Loucy (cell line): ENCODE measurements around the gene GTF2F1.
"Not testable (repeated sequence)": the region's sequence is repeated elsewhere in the genome, so short reads cannot be mapped to it uniquely, and the experiment has no call there.

Source experiments
- H2AFZ ChIP-seq: fragments of 200-600 bp; sonication (generic); 2 replicates; pipeline ENCODE4 v1.6.0; 2016; ENCODE audit warnings: antibody characterized with exemption, mild to moderate bottlenecking, low read length, moderate library complexity
- H3F3A ChIP-seq: fragments of 200-600 bp; 2 replicates; pipeline ENCODE4 v1.6.0; 2016; ENCODE audit warnings: antibody characterized with exemption, low read depth, mild to moderate bottlenecking
- H3K27me3 ChIP-seq: fragments of 200-600 bp; sonication (generic); 2 replicates; pipeline ENCODE4 v1.6.1; 2014; ENCODE audit warnings: low read length, mild to moderate bottlenecking; ENCODE audit not compliant: insufficient read depth, poor library complexity, severe bottlenecking
- H3K36me3 ChIP-seq: fragments of 200-600 bp; sonication (generic); 2 replicates; pipeline ENCODE4 v1.6.1; 2016; ENCODE audit warnings: low read length; ENCODE audit not compliant: insufficient read depth
- H3K4me1 ChIP-seq: fragments of 200-600 bp; sonication (generic); 2 replicates; pipeline ENCODE4 v1.5.1; 2014; ENCODE audit warnings: low read length, mild to moderate bottlenecking; ENCODE audit not compliant: insufficient read depth, poor library complexity, severe bottlenecking
- H3K4me2 ChIP-seq: fragments of 200-600 bp; sonication (generic); 2 replicates; pipeline ENCODE4 v1.6.0; 2014; ENCODE audit warnings: antibody characterized with exemption, low read length, low read depth, mild to moderate bottlenecking; ENCODE audit not compliant: poor library complexity, severe bottlenecking
- H3K4me3 ChIP-seq: fragments of 200-600 bp; sonication (generic); 2 replicates; pipeline ENCODE4 v1.5.1; 2014; ENCODE audit warnings: low read length, mild to moderate bottlenecking, mixed read lengths; ENCODE audit not compliant: poor library complexity, severe bottlenecking
- H3K79me2 ChIP-seq: fragments of 200-600 bp; sonication (generic); 2 replicates; pipeline ENCODE4 v1.6.1; 2014; ENCODE audit warnings: low read length; ENCODE audit not compliant: insufficient read depth
- H3K9ac ChIP-seq: fragments of 200-600 bp; sonication (generic); 2 replicates; pipeline ENCODE4 v1.6.0; 2014; ENCODE audit warnings: mild to moderate bottlenecking, low read depth, low read length, moderate library complexity; ENCODE audit not compliant: poor library complexity, severe bottlenecking
- H3K9me2 ChIP-seq: fragments of 200-600 bp; sonication (generic); replicated peaks from 2 replicates; pipeline ENCODE4 v1.6.1; 2016; ENCODE audit warnings: low read depth, low read length, mixed read lengths
- H3K9me3 ChIP-seq: fragments of 200-600 bp; sonication (generic); 2 replicates; pipeline ENCODE4 v1.6.1; 2014; ENCODE audit warnings: mild to moderate bottlenecking, antibody characterized with exemption, low read length, low read depth; ENCODE audit not compliant: insufficient read depth
- H4K20me1 ChIP-seq: fragments of 200-600 bp; sonication (generic); 2 replicates; pipeline ENCODE4 v1.6.0; 2014; ENCODE audit warnings: antibody characterized with exemption, low read length, mild to moderate bottlenecking; ENCODE audit not compliant: insufficient read depth, poor library complexity, severe bottlenecking
- EZH2phosphoT487 ChIP-seq: fragments of 200-600 bp; IDR thresholded peaks from 2 replicates; pipeline ENCODE4 v1.6.1; 2018; ENCODE audit warnings: antibody characterized with exemption, mild to moderate bottlenecking, moderate library complexity, borderline replicate concordance
- TF ChIP-seq, protein P1 (sequence below): fragments of 200-600 bp; sonication (generic); conservative IDR thresholded peaks from 2 replicates; pipeline ENCODE4 v1.5.1; 2014; ENCODE audit warnings: mild to moderate bottlenecking, antibody characterized with exemption, low read length

Gene GTF2F1

DNA sequence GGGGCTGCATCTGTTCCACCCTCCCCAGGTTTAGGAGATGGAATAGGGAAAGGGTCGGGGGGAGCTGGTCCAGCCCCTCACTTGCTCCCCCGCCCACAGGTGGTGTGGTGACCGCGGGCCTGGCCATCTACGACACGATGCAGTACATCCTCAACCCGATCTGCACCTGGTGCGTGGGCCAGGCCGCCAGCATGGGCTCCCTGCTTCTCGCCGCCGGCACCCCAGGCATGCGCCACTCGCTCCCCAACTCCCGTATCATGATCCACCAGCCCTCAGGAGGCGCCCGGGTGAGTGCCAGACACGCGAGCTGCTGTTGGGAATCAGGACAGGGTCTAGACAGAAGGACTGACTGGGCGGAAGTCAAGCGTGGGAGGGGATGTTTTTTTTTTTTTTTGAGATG lies 28.6 kb downstream of the GTF2F1 start:
- no peak overlapping the region for H3K4me3 ChIP-seq
- H3K4me2 ChIP-seq = no peak overlapping the region
- H4K20me1 ChIP-seq = no peaks in the 10 kb centered on the region
- H3F3A ChIP-seq = no peaks in the 10 kb centered on the region; the same call in 1 of the 2 replicates
- no peak overlapping the region for H3K9ac ChIP-seq
- H2AFZ ChIP-seq = no peak overlapping the region
- H3K79me2 ChIP-seq = peaks cover 31% of the 10 kb centered on the region
- H3K27me3 ChIP-seq = no peaks in the 10 kb centered on the region
- no peaks in the 10 kb centered on the region for H3K9me3 ChIP-seq
- H3K36me3 ChIP-seq = peaks cover 37% of the 10 kb centered on the region; the same call in 1 of the 2 replicates
- H3K4me1 ChIP-seq = peaks cover 13% of the 10 kb centered on the region
- H3K9me2 ChIP-seq = no peaks in the 10 kb centered on the region
- TF ChIP-seq EZH2phosphoT487 = no peak
- TF ChIP-seq, protein P1, sequence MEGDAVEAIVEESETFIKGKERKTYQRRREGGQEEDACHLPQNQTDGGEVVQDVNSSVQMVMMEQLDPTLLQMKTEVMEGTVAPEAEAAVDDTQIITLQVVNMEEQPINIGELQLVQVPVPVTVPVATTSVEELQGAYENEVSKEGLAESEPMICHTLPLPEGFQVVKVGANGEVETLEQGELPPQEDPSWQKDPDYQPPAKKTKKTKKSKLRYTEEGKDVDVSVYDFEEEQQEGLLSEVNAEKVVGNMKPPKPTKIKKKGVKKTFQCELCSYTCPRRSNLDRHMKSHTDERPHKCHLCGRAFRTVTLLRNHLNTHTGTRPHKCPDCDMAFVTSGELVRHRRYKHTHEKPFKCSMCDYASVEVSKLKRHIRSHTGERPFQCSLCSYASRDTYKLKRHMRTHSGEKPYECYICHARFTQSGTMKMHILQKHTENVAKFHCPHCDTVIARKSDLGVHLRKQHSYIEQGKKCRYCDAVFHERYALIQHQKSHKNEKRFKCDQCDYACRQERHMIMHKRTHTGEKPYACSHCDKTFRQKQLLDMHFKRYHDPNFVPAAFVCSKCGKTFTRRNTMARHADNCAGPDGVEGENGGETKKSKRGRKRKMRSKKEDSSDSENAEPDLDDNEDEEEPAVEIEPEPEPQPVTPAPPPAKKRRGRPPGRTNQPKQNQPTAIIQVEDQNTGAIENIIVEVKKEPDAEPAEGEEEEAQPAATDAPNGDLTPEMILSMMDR = no peak

DNA sequence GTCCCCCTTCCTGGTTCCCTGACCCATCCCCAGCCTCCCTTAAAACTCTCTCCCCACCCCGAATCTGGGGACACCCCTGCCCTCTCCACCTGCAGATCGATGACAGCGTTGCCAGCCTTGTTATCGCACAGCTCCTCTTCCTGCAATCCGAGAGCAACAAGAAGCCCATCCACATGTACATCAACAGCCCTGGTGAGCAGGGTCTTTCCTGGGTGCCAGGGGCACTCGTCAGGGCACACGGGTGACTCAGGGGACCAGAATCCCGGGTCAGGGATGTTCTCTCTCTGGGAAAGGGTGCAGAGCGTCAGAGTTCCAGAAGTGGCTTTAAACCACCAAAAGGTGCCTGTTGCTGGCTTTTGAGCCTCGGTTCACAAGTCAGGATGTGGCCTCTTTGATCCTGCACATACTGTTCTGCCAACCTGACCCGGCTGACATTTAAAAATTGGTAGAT lies 30.6 kb downstream of the GTF2F1 start:
- Histone ChIP-seq H3K4me3 (peak overlapping the region; percentile 84), H3F3A (no peaks in the 10 kb centered on the region; the same call in 1 of the 2 replicates), H3K9me2 (no peaks in the 10 kb centered on the region), H3K9me3 (no peaks in the 10 kb centered on the region), H3K4me1 (peaks cover 13% of the 10 kb centered on the region), H3K27me3 (no peaks in the 10 kb centered on the region), H3K79me2 (peaks cover 31% of the 10 kb centered on the region), H3K4me2 (peak overlapping the region; percentile 99), H3K9ac (peak overlapping the region; percentile 87), H2AFZ (0 out of 2 replicates have a peak overlapping the region, but pooled peaks have one; percentile 22), H3K36me3 (peaks cover 24% of the 10 kb centered on the region; the same call in 1 of the 2 replicates), H4K20me1 (no peaks in the 10 kb centered on the region)
- no peak for TF ChIP-seq EZH2phosphoT487
- TF ChIP-seq, protein P1 = no peak

DNA sequence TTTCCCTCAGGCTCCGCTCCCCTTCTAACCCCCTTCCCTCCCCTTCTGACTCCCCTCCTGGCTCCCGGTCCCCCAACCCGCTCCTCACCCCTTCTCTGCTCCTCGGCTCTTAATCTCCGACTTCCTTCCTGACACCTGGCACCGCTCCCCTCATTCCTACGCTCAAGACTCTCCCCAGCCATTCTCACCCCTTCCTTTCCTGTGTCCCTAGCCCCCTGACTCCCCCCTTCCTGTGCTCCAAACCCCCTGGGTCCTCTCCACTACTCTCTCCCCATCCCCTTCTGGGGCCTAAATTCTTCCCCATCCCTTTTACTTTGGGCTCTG lies 31.0 kb downstream of the GTF2F1 start:
- Histone ChIP-seq H2AFZ (peak overlapping the region; percentile 77), H3K9me3 (no peaks in the 10 kb centered on the region), H3K9me2 (no peaks in the 10 kb centered on the region), H3K27me3 (no peaks in the 10 kb centered on the region), H3K79me2 (peaks cover 31% of the 10 kb centered on the region), H3K36me3 (peaks cover 20% of the 10 kb centered on the region; the same call in 1 of the 2 replicates), H3K4me1 (peaks cover 13% of the 10 kb centered on the region), H3K4me3 (peak overlapping the region; percentile 84), H3K4me2 (peak overlapping the region; percentile 99), H4K20me1 (no peaks in the 10 kb centered on the region), H3K9ac (peak overlapping the region; percentile 87), H3F3A (no peaks in the 10 kb centered on the region; the same call in 1 of the 2 replicates)
- no peak for TF ChIP-seq EZH2phosphoT487
- TF ChIP-seq, protein P1 = no peak

DNA sequence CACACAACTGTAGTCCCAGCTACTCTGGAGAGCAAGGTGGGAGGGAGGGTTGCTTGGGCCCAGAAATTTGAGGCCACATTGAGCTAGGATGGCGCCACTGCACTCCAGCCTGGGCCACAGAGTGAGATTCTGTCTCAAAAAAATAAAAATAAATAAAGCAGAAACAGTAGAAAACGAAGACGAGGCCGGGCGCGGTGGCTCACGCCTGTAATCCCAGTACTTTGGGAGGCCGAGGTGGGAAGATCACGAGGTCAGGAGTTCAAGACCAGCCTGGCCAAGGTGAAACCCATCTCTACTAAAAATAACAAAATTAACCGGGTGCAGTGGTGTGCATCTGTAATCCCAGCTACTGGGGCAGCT lies 32.1 kb downstream of the GTF2F1 start:
- Histone ChIP-seq H3K4me1 (peaks cover 13% of the 10 kb centered on the region), H2AFZ (peak overlapping the region; percentile 46; the same call in 1 of the 2 replicates), H3K4me3 (peak overlapping the region; percentile 84), H3K79me2 (peaks cover 26% of the 10 kb centered on the region), H3K4me2 (peak overlapping the region; percentile 32)
- not testable (repeated sequence) for H3F3A ChIP-seq, H4K20me1 ChIP-seq, H3K9me2 ChIP-seq, H3K27me3 ChIP-seq, H3K9ac ChIP-seq, H3K9me3 ChIP-seq, H3K36me3 ChIP-seq

DNA sequence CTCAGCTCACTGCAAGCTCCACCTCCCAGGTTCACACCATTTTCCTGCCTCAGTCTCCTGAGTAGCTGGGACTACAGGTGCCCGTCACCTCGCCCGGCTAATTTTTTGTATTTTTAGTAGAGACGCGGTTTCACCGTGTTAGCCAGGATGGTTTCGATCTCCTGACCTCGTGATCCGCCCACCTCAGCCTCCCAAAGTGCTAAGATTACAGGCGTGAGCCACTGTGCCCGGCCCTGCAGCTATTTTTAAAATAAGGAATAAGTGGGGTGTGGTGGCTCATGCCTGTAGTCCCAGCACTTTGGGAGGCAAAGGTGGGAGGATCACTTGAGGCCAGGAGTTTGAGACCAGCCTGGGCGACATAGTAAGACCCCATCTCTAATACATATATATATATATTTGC lies 32.5 kb downstream of the GTF2F1 start:
- not testable (repeated sequence) for H2AFZ ChIP-seq, H4K20me1 ChIP-seq, H3K36me3 ChIP-seq, H3K4me3 ChIP-seq, H3K27me3 ChIP-seq, H3K9me2 ChIP-seq, H3K4me2 ChIP-seq, H3F3A ChIP-seq, H3K9ac ChIP-seq, H3K9me3 ChIP-seq
- H3K79me2 ChIP-seq = peaks cover 26% of the 10 kb centered on the region
- peaks cover 13% of the 10 kb centered on the region for H3K4me1 ChIP-seq
